GM18519 (cell line): ENCODE measurements around the gene TMEM132D.

Experiments
- ATAC-seq: cut with Tn5 transposase; IDR thresholded peaks from one replicate; pipeline ENCODE4 v1.9.1; 2021; ENCODE audit warnings: mild to moderate bottlenecking, moderate library complexity; ENCODE audit not compliant: unreplicated experiment, low FRiP score

TMEM132D gene

GRCh38 chr12:129486931-129487330 is 416.9 kb downstream of the TMEM132D start:
- no peak for ATAC-seq

GRCh38 chr12:129483111-129483893 is 420.5 kb downstream of the TMEM132D start:
- no peak for ATAC-seq

GRCh38 chr12:129481921-129482320 is 421.9 kb downstream of the TMEM132D start:
- no peak for ATAC-seq

- ATAC-seq = no peak
Measured at GRCh38 chr12:129470196-129470595, 433.6 kb downstream of the TMEM132D start.

GRCh38 chr12:129467726-129468125 is 436.1 kb downstream of the TMEM132D start:
- ATAC-seq = no peak

GRCh38 chr12:129467289-129467688 is 436.5 kb downstream of the TMEM132D start:
- no peak for ATAC-seq

- no peak for ATAC-seq
Measured at GRCh38 chr12:129466499-129466898, 437.3 kb downstream of the TMEM132D start.

- ATAC-seq = no peak
Measured at GRCh38 chr12:129459886-129460285, 443.9 kb downstream of the TMEM132D start.

GRCh38 chr12:129446696-129447095 is 457.1 kb downstream of the TMEM132D start:
- ATAC-seq = no peak

GRCh38 chr12:129440278-129440677 is 463.5 kb downstream of the TMEM132D start:
- ATAC-seq = no peak

- ATAC-seq = no peak
Measured at GRCh38 chr12:129434790-129435189, 469.0 kb downstream of the TMEM132D start.

- ATAC-seq = no peak
Measured at GRCh38 chr12:129428240-129428936, 475.4 kb downstream of the TMEM132D start.

- ATAC-seq = no peak
Measured at GRCh38 chr12:129423041-129423580, 480.7 kb downstream of the TMEM132D start.

- ATAC-seq = no peak
Measured at GRCh38 chr12:129413295-129413694, 490.5 kb downstream of the TMEM132D start.

- no peak for ATAC-seq
Measured at GRCh38 chr12:129409281-129409680, 494.5 kb downstream of the TMEM132D start.

GRCh38 chr12:129404556-129404955 is 499.3 kb downstream of the TMEM132D start:
- ATAC-seq = no peak

- ATAC-seq = no peak
Measured at GRCh38 chr12:129401572-129401971, 502.3 kb downstream of the TMEM132D start.

GRCh38 chr12:129394177-129394825 is 509.5 kb downstream of the TMEM132D start:
- no peak for ATAC-seq

GRCh38 chr12:129393357-129393937 is 510.4 kb downstream of the TMEM132D start:
- ATAC-seq = no peak

GRCh38 chr12:129385637-129385990 is 518.2 kb downstream of the TMEM132D start:
- ATAC-seq = no peak

- ATAC-seq = no peak
Measured at GRCh38 chr12:129383956-129384355, 519.9 kb downstream of the TMEM132D start.
